ENCODE data around the gene PAH. TPM values are rescaled to one million over a fixed set of nuclear protein-coding genes. Genes with fewer than 3 reads are reported as not detected.

The PAH gene
- total RNA-seq, 2 experiments from 2014 or later = not detected

Other genes with a start within 250 kb of the PAH start
- gene ASCL1, start 40.4 kb upstream of the PAH start, total RNA-seq = not detected